ENCODE results near the gene TIMP4.

The TIMP4 gene

DNA sequence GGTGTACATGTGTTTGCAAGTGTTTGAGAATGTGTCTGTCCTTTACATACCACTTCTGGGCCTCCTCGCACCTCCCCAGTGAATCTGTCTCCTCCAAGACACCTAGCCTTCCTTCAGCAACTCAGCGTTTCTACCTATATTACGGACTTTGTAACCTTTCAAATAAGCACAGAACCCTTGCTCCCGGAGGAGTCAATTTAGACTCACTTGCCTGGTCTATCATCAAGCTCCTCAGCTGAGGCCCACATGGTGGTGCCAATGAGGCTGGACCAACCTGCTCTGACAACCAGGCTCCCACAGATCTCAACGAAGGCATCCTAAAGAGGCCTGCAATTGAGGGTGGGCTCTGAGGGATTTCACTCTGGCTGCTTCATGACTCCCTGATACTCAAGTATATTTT lies 32.8 kb upstream of the TIMP4 start:
- H3K4me3 ChIP-seq (ENCODE audit: low read depth, low read length) = no peak overlapping the region
- TF ChIP-seq, protein P1, sequence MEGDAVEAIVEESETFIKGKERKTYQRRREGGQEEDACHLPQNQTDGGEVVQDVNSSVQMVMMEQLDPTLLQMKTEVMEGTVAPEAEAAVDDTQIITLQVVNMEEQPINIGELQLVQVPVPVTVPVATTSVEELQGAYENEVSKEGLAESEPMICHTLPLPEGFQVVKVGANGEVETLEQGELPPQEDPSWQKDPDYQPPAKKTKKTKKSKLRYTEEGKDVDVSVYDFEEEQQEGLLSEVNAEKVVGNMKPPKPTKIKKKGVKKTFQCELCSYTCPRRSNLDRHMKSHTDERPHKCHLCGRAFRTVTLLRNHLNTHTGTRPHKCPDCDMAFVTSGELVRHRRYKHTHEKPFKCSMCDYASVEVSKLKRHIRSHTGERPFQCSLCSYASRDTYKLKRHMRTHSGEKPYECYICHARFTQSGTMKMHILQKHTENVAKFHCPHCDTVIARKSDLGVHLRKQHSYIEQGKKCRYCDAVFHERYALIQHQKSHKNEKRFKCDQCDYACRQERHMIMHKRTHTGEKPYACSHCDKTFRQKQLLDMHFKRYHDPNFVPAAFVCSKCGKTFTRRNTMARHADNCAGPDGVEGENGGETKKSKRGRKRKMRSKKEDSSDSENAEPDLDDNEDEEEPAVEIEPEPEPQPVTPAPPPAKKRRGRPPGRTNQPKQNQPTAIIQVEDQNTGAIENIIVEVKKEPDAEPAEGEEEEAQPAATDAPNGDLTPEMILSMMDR (IDR thresholded peaks at IDR 0.05; ENCODE audit: insufficient read depth, low read depth, low read length, missing control alignments) = no peak
- DNase-seq (ENCODE audit: low read depth) = no peak

DNA sequence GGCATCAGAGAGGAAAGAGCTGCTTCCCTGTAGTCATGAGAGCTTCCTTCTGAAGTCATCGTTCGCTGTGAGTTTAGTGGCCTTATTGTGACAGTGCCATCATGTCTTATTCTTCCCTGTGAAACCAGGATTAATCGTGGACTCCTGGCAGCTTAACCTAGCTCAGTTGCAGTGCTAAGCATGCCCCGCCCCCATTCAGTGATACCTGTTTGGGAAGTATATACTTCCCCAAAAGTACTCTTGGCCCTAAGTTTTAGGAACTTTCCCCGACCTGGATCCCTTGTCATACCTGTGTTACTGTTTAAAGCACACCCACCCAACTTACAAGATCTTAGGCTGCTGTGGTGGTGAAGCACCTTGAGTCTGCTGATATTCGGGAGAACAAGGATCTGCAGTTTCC lies 32.1 kb upstream of the TIMP4 start:
- no peak for DNase-seq (ENCODE audit: low read depth)
- TF ChIP-seq, protein P1 (IDR thresholded peaks at IDR 0.05; ENCODE audit: insufficient read depth, low read depth, low read length, missing control alignments) = no peak
- H3K4me3 ChIP-seq (ENCODE audit: low read depth, low read length) = no peak overlapping the region

DNA sequence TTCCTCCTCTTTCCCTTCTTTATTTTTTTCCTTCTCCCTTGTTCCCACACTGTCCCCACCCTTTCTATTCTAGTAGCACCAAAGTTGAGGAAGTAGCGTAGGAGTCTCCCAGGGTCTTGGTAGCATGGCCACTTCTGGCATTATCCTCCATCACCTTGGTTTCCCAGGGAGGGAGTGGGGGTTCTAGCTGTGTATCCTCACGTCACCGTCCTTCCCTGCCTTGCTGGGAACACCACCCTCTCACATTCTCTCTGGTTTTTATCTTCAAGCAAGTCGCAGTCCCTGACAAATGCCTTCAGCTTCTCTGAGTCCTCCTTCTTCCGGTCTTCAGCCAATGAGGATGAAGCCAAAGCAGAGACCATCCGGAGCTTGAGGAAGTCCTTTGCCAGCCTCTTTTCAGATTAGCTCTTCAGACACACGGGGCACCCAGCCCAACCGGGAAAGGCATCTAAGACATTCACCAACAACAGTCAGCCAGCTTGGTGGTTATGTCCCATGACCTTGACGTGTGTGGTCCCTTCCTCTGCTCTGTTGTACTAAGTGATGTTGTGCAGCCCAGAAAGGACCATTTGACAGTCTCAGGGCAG lies 31.6 kb upstream of the TIMP4 start:
- no peak for DNase-seq (ENCODE audit: low read depth)
- no peak overlapping the region for H3K4me3 ChIP-seq (ENCODE audit: low read depth, low read length)
- TF ChIP-seq, protein P1 (IDR thresholded peaks at IDR 0.05; ENCODE audit: insufficient read depth, low read depth, low read length, missing control alignments) = no peak

DNA sequence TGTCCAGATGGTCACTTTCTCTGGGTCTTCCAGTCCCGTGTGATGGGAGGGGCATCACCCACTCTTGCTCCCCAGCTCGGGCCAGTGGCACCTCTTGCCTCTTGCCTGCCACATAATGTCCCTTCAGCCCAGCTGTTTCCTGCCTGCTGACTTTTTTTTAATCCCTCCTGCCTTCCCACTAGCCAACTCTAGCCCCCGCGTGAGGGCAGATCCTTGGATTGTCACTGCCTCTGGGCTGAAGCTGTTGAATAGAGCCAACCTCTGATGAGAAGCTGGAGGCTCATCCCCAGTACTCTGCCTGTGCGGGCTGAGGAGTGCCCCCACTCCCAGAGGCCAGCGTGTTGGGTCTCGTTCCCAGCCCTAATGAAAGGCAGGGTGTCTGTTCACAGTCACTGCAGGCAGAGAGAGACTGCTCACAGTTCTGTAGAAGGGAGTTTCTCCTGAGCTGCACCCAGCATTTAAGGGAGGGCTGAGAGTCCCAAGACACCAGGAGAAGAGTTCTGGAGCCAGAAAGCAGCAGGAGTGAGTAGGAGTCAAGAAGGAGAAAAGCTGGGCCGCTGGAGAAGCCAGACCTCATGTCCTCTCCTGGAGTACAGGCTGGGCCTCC lies 30.1 kb upstream of the TIMP4 start:
- no peak for DNase-seq (ENCODE audit: low read depth)
- TF ChIP-seq, protein P1 (IDR thresholded peaks at IDR 0.05; ENCODE audit: insufficient read depth, low read depth, low read length, missing control alignments) = no peak
- H3K4me3 ChIP-seq (ENCODE audit: low read depth, low read length) = no peak overlapping the region

DNA sequence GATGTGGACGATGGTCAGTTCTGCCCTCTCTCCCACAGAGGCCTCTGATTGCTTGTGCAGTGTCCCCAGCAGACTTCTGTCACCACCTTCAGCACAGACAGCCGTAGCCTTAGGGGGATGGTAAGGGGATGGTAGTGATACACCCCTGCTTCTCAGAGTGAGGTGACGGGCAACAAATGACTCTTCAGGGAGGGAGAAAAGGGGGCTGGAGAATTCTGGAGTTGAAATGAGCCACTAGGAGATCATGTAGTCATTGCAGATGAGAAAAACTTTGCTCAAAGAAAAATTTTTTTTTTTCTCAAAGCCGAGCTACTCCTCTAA lies 29.6 kb upstream of the TIMP4 start:
- TF ChIP-seq, protein P1 (IDR thresholded peaks at IDR 0.05; ENCODE audit: insufficient read depth, low read depth, low read length, missing control alignments) = no peak
- peak; percentile 23 for DNase-seq (ENCODE audit: low read depth)
- H3K4me3 ChIP-seq (ENCODE audit: low read depth, low read length) = no peak overlapping the region

DNA sequence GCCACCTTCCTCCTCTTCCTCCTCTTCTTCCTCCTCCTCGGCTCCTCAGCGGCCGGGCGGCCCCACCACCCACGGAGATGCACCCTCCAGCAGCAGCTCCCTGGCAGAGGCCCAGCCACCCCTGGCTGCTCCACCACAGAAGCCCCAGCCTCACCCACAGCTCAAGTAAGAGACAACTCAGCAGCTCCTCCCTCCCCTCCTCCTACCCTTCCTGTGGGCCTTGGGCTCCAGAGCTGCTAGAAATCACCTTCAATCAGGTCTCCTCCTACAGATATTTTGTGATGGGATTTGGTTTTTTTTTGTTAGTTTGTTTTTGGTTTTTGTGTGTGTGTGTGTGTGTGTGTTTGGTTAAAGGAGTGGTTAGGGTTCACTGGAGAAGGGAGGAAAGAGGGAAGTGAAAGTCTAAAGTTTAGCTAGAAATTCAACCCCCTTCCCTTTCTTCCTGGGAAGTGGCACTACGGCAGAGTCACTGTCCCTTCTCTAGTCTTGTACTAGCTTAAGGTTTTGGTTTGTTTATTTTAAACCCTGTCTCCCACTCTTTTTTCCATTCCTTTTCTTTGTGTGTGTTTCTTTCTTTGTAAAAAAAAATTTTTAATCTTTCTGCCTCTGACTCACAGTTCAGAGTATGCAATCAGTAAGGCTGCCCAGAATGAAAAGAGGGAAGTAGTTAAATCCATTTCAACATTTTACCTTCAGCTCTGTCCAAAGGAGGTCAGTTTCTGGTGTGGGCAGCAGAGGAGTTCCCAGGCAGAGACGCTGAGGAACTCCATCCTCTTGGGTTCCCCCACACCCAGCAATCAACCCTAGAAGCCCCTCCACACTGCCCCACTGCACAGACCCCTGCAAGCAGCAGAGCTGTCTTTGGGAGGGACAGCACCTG lies 29.0 kb upstream of the TIMP4 start:
- DNase-seq (ENCODE audit: low read depth) = peak; percentile 73
- TF ChIP-seq, protein P1 (IDR thresholded peaks at IDR 0.05; ENCODE audit: insufficient read depth, low read depth, low read length, missing control alignments) = no peak

More for the DNA sequence above, 29.0 kb upstream of the TIMP4 start:
- no peak overlapping the region for H3K4me3 ChIP-seq (ENCODE audit: low read depth, low read length)

All from GM12865 (cell line).